H9 (cell line): ENCODE measurements around the gene RASSF8. TPM values are rescaled to one million over a fixed set of nuclear protein-coding genes. Genes with fewer than 3 reads are reported as not detected.

Experiments used
- DNase-seq: peaks from one replicate; pipeline ENCODE4 v3.0.0-alpha.2; 2017
- H2AFZ ChIP-seq: one replicate; pipeline ENCODE4 v1.6.1; 2013; ENCODE audit warnings: mild to moderate bottlenecking, low read length, control low read depth, moderate library complexity
- H2AK5ac ChIP-seq: 2 replicates; pipeline ENCODE4 v1.6.1; 2013; ENCODE audit warnings: low read length, control low read depth, mixed read lengths; ENCODE audit not compliant: insufficient read length
- H2BK120ac ChIP-seq: one replicate; pipeline ENCODE4 v1.6.1; 2013; ENCODE audit warnings: low read depth, mild to moderate bottlenecking, low read length, control low read depth, inconsistent platforms; ENCODE audit not compliant: poor library complexity, severe bottlenecking
- H2BK12ac ChIP-seq: 2 replicates; pipeline ENCODE4 v1.6.1; 2013; ENCODE audit warnings: low read length, control low read depth, mixed read lengths, low read depth; ENCODE audit not compliant: insufficient read length
- H2BK15ac ChIP-seq: 2 replicates; pipeline ENCODE4 v1.6.1; 2013; ENCODE audit warnings: low read depth, low read length, control low read depth
- H2BK20ac ChIP-seq: one replicate; pipeline ENCODE4 v1.6.1; 2013; ENCODE audit warnings: low read depth, mild to moderate bottlenecking, low read length, control low read depth, inconsistent platforms; ENCODE audit not compliant: poor library complexity, severe bottlenecking
- H2BK5ac ChIP-seq: 2 replicates; pipeline ENCODE4 v1.6.1; 2013; ENCODE audit warnings: low read length, control low read depth, mixed read lengths; ENCODE audit not compliant: insufficient read length
- H3K14ac ChIP-seq: 2 replicates; pipeline ENCODE4 v1.6.1; 2013; ENCODE audit warnings: low read length, control low read depth; ENCODE audit not compliant: insufficient read depth
- H3K18ac ChIP-seq: 2 replicates; pipeline ENCODE4 v1.6.1; 2013; ENCODE audit warnings: low read depth, mild to moderate bottlenecking, mixed read lengths, low read length, control low read depth; ENCODE audit not compliant: insufficient read length
- H3K23ac ChIP-seq: 2 replicates; pipeline ENCODE4 v1.6.1; 2013; ENCODE audit warnings: low read length, control low read depth, mixed read lengths, low read depth; ENCODE audit not compliant: insufficient read length
- H3K23me2 ChIP-seq: 2 replicates; pipeline ENCODE4 v1.6.1; 2013; ENCODE audit warnings: low read depth, mild to moderate bottlenecking, mixed read lengths, low read length, control low read depth; ENCODE audit not compliant: insufficient read length, poor library complexity, severe bottlenecking
- H3K27ac ChIP-seq: 2 replicates; pipeline ENCODE4 v1.5.1; 2013; ENCODE audit warnings: low read length, control low read depth, mixed read lengths, low read depth; ENCODE audit not compliant: insufficient read length
- H3K27me3 ChIP-seq: 2 replicates; pipeline ENCODE4 v1.6.1; 2013; ENCODE audit warnings: low read length, control low read depth, inconsistent platforms; ENCODE audit not compliant: insufficient read depth
- H3K4ac ChIP-seq: 2 replicates; pipeline ENCODE4 v1.6.1; 2013; ENCODE audit warnings: low read depth, mild to moderate bottlenecking, control low read depth, inconsistent platforms, low read length, moderate library complexity
- H3K4me1 ChIP-seq: 2 replicates; pipeline ENCODE4 v1.6.1; 2013; ENCODE audit warnings: low read length, control low read depth, inconsistent platforms; ENCODE audit not compliant: insufficient read depth
- H3K4me2 ChIP-seq: 2 replicates; pipeline ENCODE4 v1.6.1; 2013; ENCODE audit warnings: low read length, control low read depth, mixed read lengths; ENCODE audit not compliant: insufficient read length, insufficient read depth
- H3K56ac ChIP-seq: 2 replicates; pipeline ENCODE4 v1.6.1; 2013; ENCODE audit warnings: low read depth, mild to moderate bottlenecking, mixed read lengths, low read length, control low read depth; ENCODE audit not compliant: insufficient read length
- H3K79me1 ChIP-seq: 2 replicates; pipeline ENCODE4 v1.6.1; 2013; ENCODE audit warnings: low read depth, mild to moderate bottlenecking, moderate library complexity, low read length, control low read depth, inconsistent platforms; ENCODE audit not compliant: insufficient read depth, poor library complexity, severe bottlenecking
- H3K79me2 ChIP-seq: 2 replicates; pipeline ENCODE4 v1.6.1; 2013; ENCODE audit warnings: low read length, control low read depth, inconsistent platforms; ENCODE audit not compliant: insufficient read depth
- H3K9ac ChIP-seq: 2 replicates; pipeline ENCODE4 v1.6.1; 2013; ENCODE audit warnings: low read length, control low read depth, mixed read lengths; ENCODE audit not compliant: insufficient read length; ENCODE audit errors: extremely low read depth
- H3K9me3 ChIP-seq: one replicate; pipeline ENCODE4 v1.6.1; 2013; ENCODE audit warnings: low read depth, low read length, inconsistent platforms; ENCODE audit not compliant: control insufficient read depth
- H3T11ph ChIP-seq: one replicate; pipeline ENCODE4 v1.6.1; 2013; ENCODE audit warnings: mild to moderate bottlenecking, low read length, control low read depth, inconsistent platforms
- H4K20me1 ChIP-seq: one replicate; pipeline ENCODE4 v1.6.1; 2013; ENCODE audit not compliant: control insufficient read depth, insufficient read length, insufficient read depth
- H4K5ac ChIP-seq: 2 replicates; pipeline ENCODE4 v1.6.1; 2013; ENCODE audit warnings: low read depth, mild to moderate bottlenecking, mixed read lengths, low read length, control low read depth; ENCODE audit not compliant: insufficient read length
- H4K8ac ChIP-seq: replicated peaks from 2 replicates; pipeline ENCODE4 v1.6.1; 2013; ENCODE audit warnings: low read length, control low read depth, mixed read lengths, low read depth; ENCODE audit not compliant: insufficient read length
- H4K91ac ChIP-seq: 2 replicates; pipeline ENCODE4 v1.6.1; 2013; ENCODE audit warnings: low read depth, mild to moderate bottlenecking, moderate library complexity, mixed read lengths, low read length, control low read depth; ENCODE audit not compliant: insufficient read length
- H3K27ac Mint-ChIP-seq, 3 experiments: 2 replicates in 2 of 3; 3 replicates in 1 of 3; pipeline ENCODE4 v1.8.0; 2020 to 2021; ENCODE audit warnings: mixed read lengths in 3 of 3, mild to moderate bottlenecking in 1 of 3, moderate library complexity in 1 of 3
- H3K27me3 Mint-ChIP-seq: 2 replicates; pipeline ENCODE4 v1.8.0; 2021; ENCODE audit warnings: low read depth, mild to moderate bottlenecking, moderate library complexity, mixed read lengths
- H3K36me3 Mint-ChIP-seq, 3 experiments: 2 replicates in 2 of 3; 3 replicates in 1 of 3; pipeline ENCODE4 v1.8.0; 2020 to 2021; ENCODE audit warnings: low read depth in 3 of 3, mixed read lengths in 3 of 3; ENCODE audit not compliant: insufficient read depth in 1 of 3
- H3K4me1 Mint-ChIP-seq, 2 experiments: 2 replicates each; pipeline ENCODE4 v1.8.0; 2020; ENCODE audit warnings: mixed read lengths in 2 of 2
- H3K4me3 Mint-ChIP-seq, 2 experiments: 2 replicates in 1 of 2; 3 replicates in 1 of 2; pipeline ENCODE4 v1.8.0; 2020 to 2021; ENCODE audit warnings: mild to moderate bottlenecking in 2 of 2, mixed read lengths in 2 of 2, moderate library complexity in 1 of 2
- H3K9me3 Mint-ChIP-seq, 2 experiments: 2 replicates in 1 of 2; 3 replicates in 1 of 2; pipeline ENCODE4 v1.8.0; 2020; ENCODE audit warnings: mild to moderate bottlenecking in 2 of 2, mixed read lengths in 2 of 2, moderate library complexity in 1 of 2
- total RNA-seq: library from RNA; stranded (reverse); gene quantifications from 2 replicates; pipeline ENCODE4 v1.2.1, GENCODE V29; 2021
- TF ChIP-seq, protein P1 (sequence below): fragments of 200-600 bp; sonication (generic); conservative IDR thresholded peaks from 3 replicates; pipeline ENCODE4 v1.8.0; 2021; ENCODE audit warnings: antibody characterized with exemption, mild to moderate bottlenecking

RASSF8 gene
- total RNA-seq, 1 experiment from 2014 or later: 38.8 TPM

DNA sequence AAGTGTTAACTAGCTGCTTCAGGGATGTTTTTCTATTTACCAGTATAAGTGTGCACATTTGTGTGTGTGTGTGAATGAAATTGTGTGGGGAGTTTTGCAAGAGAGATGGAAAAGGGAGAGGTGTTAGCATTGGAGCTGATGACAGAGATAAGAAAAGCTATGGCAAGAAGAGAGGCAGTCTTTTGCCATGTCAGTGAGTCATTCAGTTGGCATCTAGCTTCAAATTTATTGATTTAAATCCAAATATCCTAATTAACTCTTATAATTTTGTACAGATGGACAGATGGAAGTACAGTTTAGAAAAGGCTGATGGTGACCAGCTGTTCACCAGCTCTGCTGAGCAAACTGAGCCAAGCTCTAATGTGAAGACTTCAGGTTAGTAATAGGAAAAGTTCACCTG, 169.7 kb downstream of the RASSF8 start:
- DNase-seq: no peak
- Mint-ChIP-seq H3K27me3 (peaks cover 100% of the 10 kb centered on the region), H3K4me1 (peaks cover 22 to 31% of the 10 kb centered on the region in 2 experiments)

More for the DNA sequence above, 169.7 kb downstream of the RASSF8 start:
- no peak overlapping the region for H3K4me3 Mint-ChIP-seq
- no peak overlapping the region for H4K91ac ChIP-seq
- H3K9ac ChIP-seq: no peak overlapping the region
- no peak overlapping the region for H3K27ac Mint-ChIP-seq
- no peak overlapping the region for H2BK20ac ChIP-seq
- H3K79me1 ChIP-seq: no peaks in the 10 kb centered on the region
- H4K5ac ChIP-seq: no peak overlapping the region
- TF ChIP-seq, protein P1, sequence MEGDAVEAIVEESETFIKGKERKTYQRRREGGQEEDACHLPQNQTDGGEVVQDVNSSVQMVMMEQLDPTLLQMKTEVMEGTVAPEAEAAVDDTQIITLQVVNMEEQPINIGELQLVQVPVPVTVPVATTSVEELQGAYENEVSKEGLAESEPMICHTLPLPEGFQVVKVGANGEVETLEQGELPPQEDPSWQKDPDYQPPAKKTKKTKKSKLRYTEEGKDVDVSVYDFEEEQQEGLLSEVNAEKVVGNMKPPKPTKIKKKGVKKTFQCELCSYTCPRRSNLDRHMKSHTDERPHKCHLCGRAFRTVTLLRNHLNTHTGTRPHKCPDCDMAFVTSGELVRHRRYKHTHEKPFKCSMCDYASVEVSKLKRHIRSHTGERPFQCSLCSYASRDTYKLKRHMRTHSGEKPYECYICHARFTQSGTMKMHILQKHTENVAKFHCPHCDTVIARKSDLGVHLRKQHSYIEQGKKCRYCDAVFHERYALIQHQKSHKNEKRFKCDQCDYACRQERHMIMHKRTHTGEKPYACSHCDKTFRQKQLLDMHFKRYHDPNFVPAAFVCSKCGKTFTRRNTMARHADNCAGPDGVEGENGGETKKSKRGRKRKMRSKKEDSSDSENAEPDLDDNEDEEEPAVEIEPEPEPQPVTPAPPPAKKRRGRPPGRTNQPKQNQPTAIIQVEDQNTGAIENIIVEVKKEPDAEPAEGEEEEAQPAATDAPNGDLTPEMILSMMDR: no peak
- peaks cover 3% of the 10 kb centered on the region; the same call in 1 of the 2 replicates for H3K4me1 ChIP-seq
- H2AFZ ChIP-seq: no peak overlapping the region
- H4K20me1 ChIP-seq: no peaks in the 10 kb centered on the region
- H2BK15ac ChIP-seq: no peak overlapping the region
- no peak overlapping the region for H2BK12ac ChIP-seq
- H4K8ac ChIP-seq: no peak overlapping the region
- no peak overlapping the region for H3K4ac ChIP-seq
- H2AK5ac ChIP-seq: no peak overlapping the region
- no peaks in the 10 kb centered on the region for H3K9me3 ChIP-seq
- H3K4me2 ChIP-seq: no peak overlapping the region
- peaks cover 24% of the 10 kb centered on the region for H3K23me2 ChIP-seq
- peaks cover 0 to under 1% of the 10 kb centered on the region in 2 experiments; a peak in 1 of 5 replicates for H3K9me3 Mint-ChIP-seq
- H2BK120ac ChIP-seq: no peak overlapping the region
- no peak overlapping the region for H3K27ac ChIP-seq
- no peak overlapping the region for H2BK5ac ChIP-seq
- no peak overlapping the region for H3K18ac ChIP-seq
- H3K56ac ChIP-seq: no peak overlapping the region
- H3K14ac ChIP-seq: no peak overlapping the region
- no peak overlapping the region for H3T11ph ChIP-seq
- peaks cover 36% of the 10 kb centered on the region for H3K27me3 ChIP-seq
- no peaks in the 10 kb centered on the region for H3K79me2 ChIP-seq
- peaks cover 0 to under 1% (median 0%) of the 10 kb centered on the region in 3 experiments; a peak in 1 of 7 replicates for H3K36me3 Mint-ChIP-seq
- H3K23ac ChIP-seq: no peak overlapping the region

Other genes with a start within 250 kb of the RASSF8 start
- gene BHLHE41, start 166.4 kb downstream of the RASSF8 start, total RNA-seq: 0.33 and 0.90 TPM in 2 replicates
- 0.72 and 0.81 TPM in 2 replicates for gene SSPN, start 236.9 kb downstream of the RASSF8 start, total RNA-seq